Uterus (tissue), 4 donors: ENCODE results near the gene DLD. TPM values are rescaled to one million over a fixed set of nuclear protein-coding genes. Genes with fewer than 3 reads are reported as not detected.

Experiments
- DNase-seq, 2 donors: peaks; one replicate each; pipeline ENCODE4 v3.0.0-alpha.2; 2019 to 2020
- H3K27ac ChIP-seq, 2 donors: fragments of 200-600 bp; sonication (generic); 1 replicate in 1 of 2; 2 replicates in 1 of 2; pipeline ENCODE4 v1.5.1; 2016 to 2018
- H3K27me3 ChIP-seq, 2 donors: fragments of 200-600 bp; sonication (generic); one replicate each; pipeline ENCODE4 v1.5.1; 2018 to 2019; ENCODE audit warnings: control low read depth in 1 of 2
- H3K36me3 ChIP-seq, 2 donors: fragments of 200-600 bp; sonication (generic); one replicate each; pipeline ENCODE4 v1.5.1; 2019; ENCODE audit warnings: control low read depth in 1 of 2
- H3K4me1 ChIP-seq, 2 donors: fragments of 200-600 bp; sonication (generic); one replicate each; pipeline ENCODE4 v1.5.1; 2018 to 2019; ENCODE audit warnings: control low read depth in 1 of 2
- H3K4me3 ChIP-seq, 2 donors: fragments of 200-600 bp; sonication (generic); 1 replicate in 1 of 2; 2 replicates in 1 of 2; pipeline ENCODE4 v1.5.1; 2018 to 2019; ENCODE audit warnings: mild to moderate bottlenecking in 1 of 2
- H3K9me3 ChIP-seq, 2 donors: fragments of 200-600 bp; sonication (generic); one replicate each; pipeline ENCODE4 v1.5.1; 2019; ENCODE audit warnings: control low read depth in 1 of 2
- CTCF ChIP-seq, 4 experiments: fragments of 200-600 bp in 2 of 4; fragments of 450-650 bp in 2 of 4; sonication (generic) in 2 of 4; IDR thresholded peaks; one replicate each; pipeline ENCODE4 v1.5.1; 2016 to 2019; ENCODE audit warnings: antibody characterized with exemption in 4 of 4, mild to moderate bottlenecking in 2 of 4, moderate library complexity in 1 of 4
- POLR2A ChIP-seq, 2 donors: fragments of 450-650 bp; IDR thresholded peaks; one replicate each; pipeline ENCODE4 v1.6.1; 2016; ENCODE audit warnings: antibody characterized with exemption in 2 of 2, mild to moderate bottlenecking in 1 of 2, moderate library complexity in 1 of 2
- intact Hi-C: fragments of 100-400 bp; cut with DNase I; formaldehyde crosslinking; loops from one replicate; pipeline ENCODE4 v1.15.1; 2023; ENCODE audit warnings: low total_unique reads
- total RNA-seq, 4 donors: library from RNA; depleted of rRNA in 3 of 4; stranded (reverse); fragments of >200 nt in 3 of 4; gene quantifications; one replicate each; pipeline versions ENCODE4 v1.1.0 to v1.2.4, GENCODE V29; 2014 to 2023
- donor health status: DM: yes; HTN: yes; CAD: no.

The DLD gene
- total RNA-seq, 4 donors from 2014 or later, result 50.2 to 127 (median 64.3) TPM

GRCh38 chr7:107958764-107959526, 68.0 kb downstream of the DLD start:
- Histone ChIP-seq H3K27ac (peak overlapping the region; percentile 75 to 83), H3K4me1 (peaks cover 0 to 4% of the 10 kb centered on the region in 2 donors), H3K27me3 (no peaks in the 10 kb centered on the region), H3K4me3 (no peak overlapping the region), H3K36me3 (no peaks in the 10 kb centered on the region), H3K9me3 (no peaks in the 10 kb centered on the region)
- intact Hi-C loops, result no loop called here
- DNase-seq, result peak; percentile 49 to 81
- TF ChIP-seq POLR2A (IDR thresholded peaks at IDR 0.05) (no peak), CTCF (IDR thresholded peaks at IDR 0.05) (no peak)

GRCh38 chr7:107959527-107959898, 68.5 kb downstream of the DLD start:
- Histone ChIP-seq H3K27me3 (no peaks in the 10 kb centered on the region), H3K4me3 (no peak overlapping the region), H3K4me1 (peaks cover 0 to 4% of the 10 kb centered on the region in 2 donors), H3K36me3 (no peaks in the 10 kb centered on the region), H3K9me3 (no peaks in the 10 kb centered on the region), H3K27ac (peak overlapping the region; percentile 75 to 83)
- TF ChIP-seq POLR2A (IDR thresholded peaks at IDR 0.05) (no peak), CTCF (IDR thresholded peaks at IDR 0.05) (no peak)
- DNase-seq, result no peak
- intact Hi-C loops, result no loop called here

GRCh38 chr7:107960272-107960671, 69.3 kb downstream of the DLD start:
- H3K4me3 ChIP-seq, result no peak overlapping the region
- TF ChIP-seq POLR2A (IDR thresholded peaks at IDR 0.05) (no peak), CTCF (IDR thresholded peaks at IDR 0.05) (no peak)
- H3K9me3 ChIP-seq, result no peaks in the 10 kb centered on the region
- H3K36me3 ChIP-seq, result no peaks in the 10 kb centered on the region
- peaks cover 0 to 4% of the 10 kb centered on the region in 2 donors for H3K4me1 ChIP-seq
- DNase-seq, result no peak
- intact Hi-C loops, result no loop called here
- H3K27ac ChIP-seq, result peak overlapping the region; percentile 38 to 75
- no peaks in the 10 kb centered on the region for H3K27me3 ChIP-seq

- intact Hi-C loops, result no loop called here
- peaks cover 0 to 4% of the 10 kb centered on the region in 2 donors for H3K4me1 ChIP-seq
- no peaks in the 10 kb centered on the region for H3K36me3 ChIP-seq
- H3K4me3 ChIP-seq, result no peak overlapping the region
- H3K9me3 ChIP-seq, result no peaks in the 10 kb centered on the region
- no peak for TF ChIP-seq POLR2A (IDR thresholded peaks at IDR 0.05)
- no peak for TF ChIP-seq CTCF (IDR thresholded peaks at IDR 0.05)
- H3K27me3 ChIP-seq, result no peaks in the 10 kb centered on the region
- peak; percentile 67 to 69 for DNase-seq
- H3K27ac ChIP-seq, result peak overlapping the region; percentile 38 to 75
These were observed 70.4 kb downstream of the DLD start for GRCh38 chr7:107961405-107961804.

GRCh38 chr7:107962817-107963216, 71.8 kb downstream of the DLD start:
- H3K36me3 ChIP-seq, result no peaks in the 10 kb centered on the region
- H3K4me3 ChIP-seq, result no peak overlapping the region
- no peaks in the 10 kb centered on the region for H3K9me3 ChIP-seq
- H3K4me1 ChIP-seq, result peaks cover 0 to 1% of the 10 kb centered on the region in 2 donors
- H3K27me3 ChIP-seq, result no peaks in the 10 kb centered on the region
- no peak overlapping the region for H3K27ac ChIP-seq
- intact Hi-C loops, result no loop called here
- TF ChIP-seq CTCF (IDR thresholded peaks at IDR 0.05), result no peak
- no peak for TF ChIP-seq POLR2A (IDR thresholded peaks at IDR 0.05)
- DNase-seq, result no peak
